ENCODE results near the gene MMP11.

Gene MMP11

DNA sequence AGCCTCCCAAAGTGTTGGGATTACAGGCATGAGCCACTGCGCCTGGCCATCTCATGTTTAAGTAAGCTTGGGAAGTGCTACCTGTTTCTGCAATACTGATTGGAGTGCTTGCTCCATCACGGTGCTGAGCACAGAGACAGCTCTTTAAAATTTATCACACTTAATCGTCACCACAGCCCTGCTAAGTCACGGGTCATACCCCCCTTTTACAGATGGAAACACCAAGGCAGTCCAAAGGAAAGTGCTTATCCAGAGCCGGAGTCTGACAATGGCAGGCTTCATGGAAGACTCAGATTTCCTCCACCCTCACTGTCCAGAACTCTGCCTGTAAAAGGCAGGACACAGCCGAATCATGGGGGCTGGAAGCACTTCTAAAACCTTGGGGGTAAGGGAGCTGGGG is 12.6 kb upstream of the MMP11 start:
- DNase-seq, result no peak

DNA sequence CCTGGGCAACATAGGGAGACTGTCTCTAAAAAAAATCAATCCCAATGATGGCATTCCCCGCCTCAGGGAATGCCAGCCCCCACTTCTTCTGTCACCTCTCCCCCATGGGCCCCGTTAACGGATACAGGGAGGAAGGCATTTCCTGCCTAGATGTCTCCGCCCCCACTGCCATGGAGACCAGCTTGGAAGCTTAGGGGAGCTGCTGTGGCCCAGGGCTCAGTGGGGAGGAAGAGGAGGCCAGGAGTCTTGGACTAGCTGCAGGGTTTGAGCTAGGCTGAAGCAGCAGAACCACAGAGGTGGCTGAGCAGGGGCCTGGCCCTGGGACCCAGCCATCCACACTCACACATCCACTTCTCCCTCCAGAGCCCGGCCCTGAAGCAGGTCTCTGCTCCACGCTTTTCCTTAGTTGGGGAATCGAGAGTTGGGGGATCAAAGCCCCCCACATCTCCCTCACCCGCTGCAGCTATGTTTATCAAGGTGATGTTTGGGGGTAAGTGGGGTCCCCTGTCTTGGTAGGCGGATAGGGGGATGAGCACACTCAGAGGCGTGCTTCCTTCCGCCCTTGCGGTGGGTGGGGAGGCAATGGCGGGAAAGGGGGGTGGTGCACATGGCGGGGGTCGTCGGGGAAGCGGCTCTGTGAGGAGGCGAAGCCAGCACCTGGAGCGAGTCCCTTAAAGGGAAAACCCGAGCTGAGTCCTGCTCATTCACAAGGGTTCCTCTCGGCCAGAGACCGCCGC is 9.6 kb upstream of the MMP11 start, which contains the start of gene C22orf15:
TSS of gene C22orf15 (plus strand) at position 149 of the 737 bp plus-strand sequence. CDS start at position 466, 317 bp downstream.
- DNase-seq, result no peak

DNA sequence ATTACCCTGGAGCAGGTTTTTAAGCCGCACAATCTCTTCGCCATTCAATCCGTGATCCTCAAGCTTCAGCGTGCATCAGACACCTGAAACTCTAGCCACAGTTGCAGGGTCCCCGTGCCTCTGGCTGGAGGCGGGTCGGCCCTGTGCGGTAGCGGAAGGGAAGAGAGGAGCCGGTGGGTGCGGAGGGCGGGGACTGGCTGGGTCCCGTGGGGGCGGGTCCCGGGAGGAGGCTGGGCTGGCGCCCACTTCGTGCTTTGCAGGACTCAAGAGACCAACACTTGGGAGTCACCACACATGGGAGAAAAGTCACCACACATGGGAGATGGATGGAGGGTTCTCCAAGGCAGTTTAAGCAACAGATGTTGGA is 9.1 kb upstream of the MMP11 start:
- DNase-seq, result no peak

- DNase-seq, result no peak
These were observed 8.7 kb upstream of the MMP11 start for GRCh38 chr22:23763954-23764353.

DNA sequence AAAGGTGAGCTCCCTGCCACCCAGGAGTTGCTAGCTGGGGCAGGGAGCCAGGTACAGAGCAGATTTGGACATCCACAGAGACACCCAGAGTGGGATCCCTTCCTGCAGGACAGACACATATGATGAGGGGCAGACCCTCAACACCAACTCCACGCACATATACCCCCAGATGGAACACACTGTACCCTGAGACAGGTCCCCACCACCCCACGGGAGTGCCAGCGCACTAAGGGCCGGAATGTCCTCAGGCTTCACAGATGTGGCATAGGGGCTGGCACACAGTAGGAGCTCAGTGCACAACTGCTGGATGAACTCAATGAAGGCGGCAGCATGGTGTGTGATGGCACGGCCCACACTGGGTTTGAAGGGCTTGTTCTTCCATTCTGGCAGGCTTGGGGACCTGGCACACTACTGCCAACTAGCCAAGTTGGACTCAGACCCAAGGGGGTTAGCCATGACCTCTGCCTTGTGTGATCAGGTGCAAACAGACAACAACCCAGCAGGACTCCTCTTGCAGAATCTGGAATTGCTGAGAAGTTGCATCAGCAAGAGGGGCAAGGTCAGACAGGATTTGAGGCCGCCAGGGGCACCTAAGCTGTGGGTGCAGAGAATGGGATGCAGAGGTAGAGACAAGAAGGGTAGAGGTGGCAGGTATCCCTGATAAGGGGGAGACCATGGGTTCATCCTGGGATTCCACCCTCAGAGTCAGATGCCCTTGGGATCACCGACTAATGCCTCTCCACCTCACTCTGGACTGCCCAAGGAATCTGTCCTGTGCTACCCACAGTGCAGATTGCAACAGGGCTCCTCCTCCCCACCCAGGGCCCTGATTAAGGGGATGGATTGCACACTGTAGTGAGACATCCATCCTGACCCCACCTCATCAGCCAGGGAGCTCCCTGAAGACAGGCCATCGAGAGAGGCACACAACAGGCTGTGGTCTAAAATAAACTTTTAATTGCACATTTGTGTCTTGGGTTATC is 7.5 kb upstream of the MMP11 start:
- DNase-seq, result no peak

GRCh38 chr22:23767303-23767672 is 5.4 kb upstream of the MMP11 start:
- DNase-seq, result no peak

DNA sequence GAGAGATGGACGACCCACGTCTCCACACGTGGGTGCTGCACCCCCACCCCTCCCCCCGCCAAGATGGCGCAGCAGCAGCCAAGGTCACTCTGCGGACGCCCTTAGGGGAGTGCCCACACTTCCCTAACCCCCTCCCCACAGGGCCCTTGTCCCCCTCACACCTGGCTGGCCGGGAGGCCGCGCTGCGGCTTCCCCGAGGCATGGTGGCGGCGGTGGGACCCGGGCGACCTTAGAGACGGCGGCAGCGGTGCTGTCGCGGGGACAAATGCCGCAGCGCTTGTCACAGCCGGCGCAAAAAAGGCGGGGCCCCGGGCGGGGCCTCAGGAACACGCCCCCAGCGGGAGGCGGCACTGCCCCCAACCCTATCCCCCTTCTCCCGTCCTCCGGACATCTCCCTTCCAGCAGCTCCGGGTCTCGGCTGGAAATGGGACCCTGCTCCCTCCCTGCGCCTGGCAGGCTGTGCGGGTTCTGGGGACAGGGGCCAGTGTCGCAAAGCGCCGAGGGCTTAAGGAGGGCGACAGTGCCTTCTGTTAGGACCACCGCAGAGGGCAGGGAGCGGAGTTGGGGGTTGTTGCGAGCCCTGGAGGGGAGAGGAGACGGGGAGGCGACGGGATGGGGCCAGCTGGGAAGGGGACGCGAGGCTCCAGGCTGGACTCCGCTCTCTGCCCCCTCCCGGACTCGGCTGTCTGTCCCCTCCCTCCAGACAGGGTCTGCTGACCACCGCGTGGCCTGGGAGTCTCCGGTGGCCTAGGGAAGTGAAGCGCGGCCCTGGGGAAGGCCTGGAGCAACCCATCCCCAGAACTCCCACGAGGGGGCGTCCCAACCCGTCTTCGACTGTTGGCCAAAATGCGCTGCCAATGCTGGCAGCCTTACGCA is 4.7 kb upstream of the MMP11 start, which contains the start of gene CHCHD10:
TSS of gene CHCHD10 (minus strand) at position 300 of the 876 bp plus-strand sequence. CDS start at position 202, 98 bp downstream.
- peak; percentile 73 for DNase-seq

DNA sequence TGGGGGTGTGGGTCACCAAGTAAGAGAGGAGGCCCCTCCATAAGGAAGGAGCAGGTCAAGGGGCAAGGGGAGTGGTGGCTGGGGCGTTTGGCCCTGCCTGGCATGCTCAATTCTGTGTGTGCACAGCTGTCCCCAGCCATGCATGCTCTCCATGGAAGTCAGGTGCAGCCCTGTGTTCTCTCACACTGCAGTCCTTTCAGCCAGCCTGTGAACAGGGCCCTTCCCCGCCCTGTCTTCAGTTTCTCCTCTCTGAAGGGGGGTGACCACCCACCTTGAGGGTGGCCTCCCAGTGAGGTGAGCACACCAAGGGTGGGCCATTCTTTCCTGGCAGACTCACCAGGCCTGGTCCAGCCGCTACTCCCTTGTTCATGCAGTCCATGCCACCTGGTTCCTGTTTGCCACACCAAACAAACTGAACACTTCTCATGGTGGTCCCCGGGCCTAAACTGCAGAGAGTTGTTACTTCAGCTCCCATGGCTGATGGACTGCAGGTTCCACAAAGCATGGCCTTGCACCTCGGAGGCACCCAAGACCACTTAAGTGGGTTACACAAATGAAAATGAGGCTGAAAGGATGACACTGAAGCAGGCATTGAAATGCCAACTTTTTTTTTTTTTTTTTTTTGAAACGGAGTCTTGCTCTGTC is 3.2 kb upstream of the MMP11 start:
- peak; percentile 25 for DNase-seq

DNA sequence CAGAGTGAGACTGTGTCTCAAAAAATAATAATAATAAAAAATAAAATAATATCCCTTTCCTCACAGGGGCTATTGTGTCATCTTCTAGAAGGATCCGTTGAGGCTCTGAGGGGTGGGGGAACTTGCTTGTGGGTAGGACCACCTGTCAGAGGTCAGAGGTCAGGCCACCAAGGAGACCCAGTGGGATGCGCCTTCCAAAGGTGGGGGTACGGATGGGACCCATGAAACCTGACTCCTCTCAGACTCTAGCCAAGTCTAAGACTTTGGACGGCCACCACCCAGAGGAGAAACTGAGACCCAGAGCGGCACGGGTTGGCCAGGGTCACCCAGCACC is 367 bp upstream of the MMP11 start:
- no peak for DNase-seq

DNA sequence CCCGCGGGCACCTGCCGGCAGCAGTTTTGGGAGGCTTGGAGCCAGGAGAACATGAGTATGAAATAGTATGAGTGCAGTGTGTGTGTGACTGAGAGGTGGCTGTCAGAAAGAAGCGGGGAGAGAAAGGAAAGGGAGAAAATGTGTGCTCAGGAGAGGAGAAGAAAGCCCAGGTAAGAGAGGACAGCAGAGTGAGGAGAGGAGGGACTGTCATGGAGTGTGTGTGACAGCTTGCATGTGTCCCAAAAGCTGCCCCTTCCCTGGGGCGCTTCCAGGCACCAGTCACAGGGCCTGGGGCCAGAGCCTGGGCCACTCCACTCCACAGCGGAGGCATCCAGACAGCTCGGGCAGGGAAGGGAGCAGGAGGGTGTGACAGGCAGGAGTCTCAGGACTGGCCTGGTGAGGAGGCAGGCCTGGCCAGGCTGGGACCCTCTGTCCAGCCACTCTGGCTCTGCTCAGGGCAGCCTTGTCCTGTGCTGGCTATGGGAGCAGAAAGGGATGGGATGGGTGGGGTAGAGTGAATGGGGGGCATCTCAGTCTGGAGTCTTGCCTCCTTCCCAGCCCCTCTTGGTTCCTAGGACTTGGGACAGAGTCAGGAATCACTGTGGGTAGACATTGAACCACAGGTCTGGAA is 949 bp downstream of the MMP11 start:
- DNase-seq, result no peak

GRCh38 chr22:23774114-23774921 is 1.7 kb downstream of the MMP11 start:
- DNase-seq, result no peak

DNA sequence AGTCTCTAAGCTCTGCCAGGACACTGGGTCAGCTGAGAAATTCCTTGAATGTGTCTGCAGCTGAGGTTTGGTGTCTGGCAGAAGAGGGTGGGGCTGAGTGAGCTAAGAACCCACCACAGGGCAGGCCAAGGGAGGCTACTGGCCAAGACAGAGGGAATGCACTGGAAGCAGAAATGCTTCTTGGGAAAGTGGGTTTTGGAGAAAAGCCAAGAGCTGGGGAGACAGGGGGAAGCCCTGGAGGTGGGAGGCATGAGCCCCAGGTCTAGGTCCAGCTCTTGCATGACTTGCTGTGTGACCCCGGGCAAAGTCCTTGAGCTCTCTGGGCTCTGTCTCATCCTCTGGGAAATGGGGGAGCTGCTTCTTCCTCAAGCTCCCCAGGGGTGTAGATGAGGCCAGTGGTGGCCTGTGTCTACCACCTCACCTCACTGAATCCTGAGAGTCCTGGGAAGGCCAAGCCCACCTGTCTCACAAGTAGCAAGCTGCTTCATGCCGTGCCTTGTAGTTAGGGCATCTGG is 2.3 kb downstream of the MMP11 start:
- DNase-seq, result no peak

DNA sequence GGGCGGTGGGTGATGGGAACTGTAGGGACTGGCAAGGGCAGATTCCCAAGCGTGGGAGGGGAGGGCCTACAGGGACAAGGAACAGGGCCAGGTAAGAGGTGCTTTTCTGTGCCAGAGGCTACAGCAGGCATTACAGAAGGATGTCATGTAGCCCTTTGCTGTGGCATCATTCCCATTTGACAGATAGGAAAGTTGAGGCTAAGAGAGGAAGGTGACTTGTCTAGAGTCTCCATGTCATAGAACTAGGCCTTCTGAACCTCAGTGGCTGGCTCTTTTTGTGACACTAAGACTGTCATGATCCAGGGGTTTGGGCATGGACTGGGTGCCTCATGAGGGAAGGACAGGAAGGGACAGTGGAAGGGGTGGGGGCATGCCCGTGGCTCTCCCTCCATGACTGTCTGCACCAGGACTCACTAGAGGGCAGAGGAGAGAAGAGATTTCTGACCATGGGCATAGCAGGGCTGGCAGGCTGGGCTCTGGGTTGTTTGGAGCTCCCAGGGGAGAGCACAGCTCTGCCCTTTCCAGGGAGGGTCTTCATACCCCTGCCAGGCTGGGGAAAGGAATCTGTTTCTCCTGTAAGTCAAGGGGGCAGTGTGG is 3.2 kb downstream of the MMP11 start:
- DNase-seq, result no peak

GRCh38 chr22:23777776-23778576 is 5.3 kb downstream of the MMP11 start:
- no peak for DNase-seq

DNA sequence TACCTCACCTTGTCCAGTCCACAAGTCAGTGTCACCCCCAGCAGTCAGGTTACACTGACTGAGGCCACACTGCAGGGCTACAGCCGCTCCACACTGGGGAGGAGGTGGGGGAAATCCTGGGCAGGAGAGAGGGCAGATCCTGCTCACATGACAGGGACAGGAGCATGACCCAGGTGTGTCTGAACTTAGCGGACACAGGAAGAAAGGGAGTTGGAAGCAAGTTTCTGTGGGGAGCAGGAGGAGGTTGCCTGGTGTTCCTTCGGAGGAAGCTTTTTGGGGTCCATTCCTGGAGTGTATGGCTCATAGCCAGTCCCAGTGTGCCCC is 5.9 kb downstream of the MMP11 start:
- no peak for DNase-seq

DNA sequence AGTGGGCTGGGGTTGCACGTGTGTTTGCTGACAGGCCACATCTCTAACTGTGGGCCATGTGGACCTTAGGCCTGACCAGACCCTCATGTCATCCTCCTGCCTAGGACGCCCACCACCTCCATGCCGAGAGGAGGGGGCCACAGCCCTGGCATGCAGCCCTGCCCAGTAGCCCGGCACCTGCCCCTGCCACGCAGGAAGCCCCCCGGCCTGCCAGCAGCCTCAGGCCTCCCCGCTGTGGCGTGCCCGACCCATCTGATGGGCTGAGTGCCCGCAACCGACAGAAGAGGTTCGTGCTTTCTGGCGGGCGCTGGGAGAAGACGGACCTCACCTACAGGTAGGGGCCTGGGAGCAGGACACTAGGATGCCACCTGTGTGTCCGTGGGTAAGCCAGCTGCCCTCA is 6.4 kb downstream of the MMP11 start:
- no peak for DNase-seq

GRCh38 chr22:23779731-23780130 is 7.1 kb downstream of the MMP11 start:
- DNase-seq, result no peak

GRCh38 chr22:23780146-23780748 is 7.6 kb downstream of the MMP11 start:
- DNase-seq, result no peak

DNA sequence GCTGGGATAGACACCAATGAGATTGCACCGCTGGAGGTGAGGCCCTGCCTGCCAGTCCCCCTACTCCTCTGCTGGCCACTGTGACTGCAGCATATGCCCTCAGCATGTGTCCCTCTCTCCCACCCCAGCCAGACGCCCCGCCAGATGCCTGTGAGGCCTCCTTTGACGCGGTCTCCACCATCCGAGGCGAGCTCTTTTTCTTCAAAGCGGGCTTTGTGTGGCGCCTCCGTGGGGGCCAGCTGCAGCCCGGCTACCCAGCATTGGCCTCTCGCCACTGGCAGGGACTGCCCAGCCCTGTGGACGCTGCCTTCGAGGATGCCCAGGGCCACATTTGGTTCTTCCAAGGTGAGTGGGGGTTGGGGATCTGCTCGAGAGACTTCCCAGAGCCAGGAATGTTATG is 8.4 kb downstream of the MMP11 start:
- no peak for DNase-seq
